ENCODE results near the gene MYO9A.
A peak's percentile ranks its signal among the peaks of the same experiment; 100 is the strongest.

The MYO9A gene

DNA sequence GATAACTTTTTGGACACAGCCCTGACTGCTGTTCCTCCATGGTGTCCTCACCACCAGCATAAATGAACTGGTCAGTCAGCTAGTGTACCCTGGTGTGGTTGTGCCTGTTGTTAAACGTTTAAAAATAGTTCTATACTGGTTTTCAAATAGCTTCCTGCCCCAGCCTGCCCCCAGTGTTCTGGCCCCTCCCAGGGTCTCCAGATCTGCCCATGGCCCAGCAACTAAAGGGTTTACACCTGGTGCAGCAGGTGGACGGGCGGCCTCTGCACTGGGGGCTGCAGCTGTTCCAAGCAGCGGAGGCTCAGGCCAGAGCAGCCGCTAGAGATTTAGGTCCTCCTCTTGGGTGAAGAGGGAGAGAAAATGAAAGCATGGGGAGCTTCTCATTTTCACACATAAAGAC is 313.7 kb downstream of the MYO9A start:
- no peak for DNase-seq (ENCODE audit: low spot score in 2 of 2)
- Histone ChIP-seq H3K9me3 (no peaks in the 10 kb centered on the region), H3K4me3 (no peak overlapping the region), H3K4me1 (no peaks in the 10 kb centered on the region; the same call in 1 of the 2 replicates), H3K36me3 (replicated peaks) (no peaks in the 10 kb centered on the region), H3K27me3 (ENCODE audit: low read depth) (no peaks in the 10 kb centered on the region)
- in situ Hi-C loops (cut with MboI; ENCODE audit: low sequenced_read_pairs): no loop called here

GRCh38 chr15:71802770-71803169 is 315.2 kb downstream of the MYO9A start:
- in situ Hi-C loops (cut with MboI; ENCODE audit: low sequenced_read_pairs): no loop called here
- no peaks in the 10 kb centered on the region; the same call in 1 of the 2 replicates for H3K4me1 ChIP-seq
- no peaks in the 10 kb centered on the region for H3K27me3 ChIP-seq (ENCODE audit: low read depth)
- H3K36me3 ChIP-seq (replicated peaks): no peaks in the 10 kb centered on the region
- H3K9me3 ChIP-seq: no peaks in the 10 kb centered on the region
- DNase-seq (ENCODE audit: low spot score in 2 of 2): peak; percentile 45 to 87
- no peak overlapping the region for H3K4me3 ChIP-seq

DNA sequence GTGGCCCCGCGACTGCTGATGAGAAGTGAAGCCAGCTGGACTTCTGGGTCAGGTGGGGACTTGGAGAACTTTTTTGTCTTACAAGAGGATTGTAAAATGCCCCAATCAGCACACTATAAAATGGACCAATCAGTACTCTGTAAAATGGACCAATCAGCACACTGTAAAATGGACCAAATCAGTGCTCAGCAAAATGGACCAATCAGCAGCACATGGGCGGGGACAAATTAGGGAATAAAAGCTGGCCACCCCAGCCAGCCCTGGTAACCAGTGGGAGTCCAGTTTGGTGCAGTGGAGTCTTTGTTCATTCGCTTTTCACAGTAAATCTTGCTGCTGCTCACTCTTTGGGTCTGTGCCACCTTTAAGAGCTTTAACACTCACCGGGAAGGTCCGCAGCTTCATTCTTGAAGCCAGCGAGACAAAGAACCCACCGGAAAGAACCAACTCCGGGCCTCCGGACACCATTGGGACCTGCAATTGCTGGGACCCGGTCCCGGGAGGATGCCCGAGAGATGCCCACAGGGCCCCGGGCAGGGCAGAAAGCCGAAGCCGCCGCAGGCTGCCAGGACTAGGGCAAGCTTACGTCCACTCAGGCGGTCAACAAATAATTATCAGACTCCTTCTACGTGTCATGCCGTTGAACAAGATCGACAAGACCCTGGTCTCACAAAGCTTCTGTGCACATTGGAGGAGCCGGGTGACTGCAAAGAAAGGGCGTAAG is 315.9 kb downstream of the MYO9A start:
- H3K27me3 ChIP-seq (ENCODE audit: low read depth): no peaks in the 10 kb centered on the region
- DNase-seq (ENCODE audit: low spot score in 2 of 2): no peak
- no peaks in the 10 kb centered on the region for H3K9me3 ChIP-seq
- in situ Hi-C loops (cut with MboI; ENCODE audit: low sequenced_read_pairs): no loop called here
- H3K4me1 ChIP-seq: no peaks in the 10 kb centered on the region; the same call in 1 of the 2 replicates
- H3K36me3 ChIP-seq (replicated peaks): no peaks in the 10 kb centered on the region
- H3K4me3 ChIP-seq: no peak overlapping the region

DNA sequence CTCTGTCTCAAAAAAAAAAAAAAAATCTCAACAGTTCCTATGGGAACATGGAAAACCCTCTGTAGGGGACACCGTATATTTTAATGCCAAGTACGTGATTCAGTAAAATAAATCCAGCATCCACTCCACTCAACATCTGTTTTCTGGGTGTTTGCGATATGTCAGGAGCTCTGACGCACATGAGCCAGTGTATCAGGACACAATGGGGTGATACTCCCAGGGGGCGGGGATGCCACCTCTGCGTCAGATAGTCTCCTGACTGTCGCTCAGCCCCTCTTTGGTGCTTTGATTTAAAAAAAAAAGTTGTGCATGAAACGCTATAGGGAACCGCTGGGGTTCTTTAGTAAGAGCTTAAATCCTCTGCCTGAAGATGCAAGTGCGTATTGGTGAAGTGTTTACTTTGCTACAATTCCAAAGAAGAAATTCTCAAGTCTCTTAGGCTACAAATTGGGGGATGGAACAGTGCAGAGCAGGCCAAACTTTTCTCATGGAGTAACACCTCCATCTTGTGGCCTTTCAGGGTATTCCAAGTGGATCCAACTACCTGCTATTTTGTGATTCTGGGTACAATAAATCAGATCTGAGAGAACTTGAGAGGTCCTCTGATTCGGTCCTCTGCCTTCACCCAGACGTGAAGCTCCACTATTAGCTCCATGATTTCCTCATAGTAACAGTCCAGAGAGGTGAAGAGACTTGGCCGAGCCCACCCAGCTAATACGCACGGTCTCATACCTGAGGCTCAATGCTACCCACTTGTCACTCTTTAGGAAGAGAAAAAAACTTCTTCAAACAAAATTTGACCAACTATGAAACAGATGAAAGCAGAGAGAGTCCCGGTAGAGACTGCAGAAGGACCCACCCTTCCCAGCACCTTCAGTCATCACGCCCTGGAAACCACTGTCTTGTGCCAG is 316.9 kb downstream of the MYO9A start:
- peak; percentile 81 to 90 for DNase-seq (ENCODE audit: low spot score in 2 of 2)
- in situ Hi-C loops (cut with MboI; ENCODE audit: low sequenced_read_pairs): no loop called here
- no peaks in the 10 kb centered on the region for H3K9me3 ChIP-seq
- no peak overlapping the region for H3K4me3 ChIP-seq
- no peaks in the 10 kb centered on the region for H3K36me3 ChIP-seq (replicated peaks)
- no peaks in the 10 kb centered on the region for H3K4me1 ChIP-seq
- no peaks in the 10 kb centered on the region for H3K27me3 ChIP-seq (ENCODE audit: low read depth)

DNA sequence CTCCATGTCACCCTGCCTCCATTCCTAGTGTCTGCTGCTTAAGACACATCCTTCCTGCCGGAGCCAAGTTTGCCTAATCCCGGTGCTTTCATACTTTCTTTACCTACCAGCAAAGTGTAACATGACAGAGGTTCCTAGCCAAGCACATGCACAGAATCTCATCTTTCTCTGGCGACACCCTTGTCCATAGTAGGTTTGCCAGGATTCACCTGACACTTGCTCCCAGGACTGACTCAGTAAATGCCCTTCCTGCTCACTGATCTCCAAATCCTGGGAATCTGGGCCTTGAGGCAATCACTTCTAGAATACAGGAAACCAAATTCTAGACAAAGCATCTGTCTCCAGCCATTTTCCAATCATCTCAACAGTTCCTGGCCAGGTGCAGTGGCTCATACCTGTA is 317.8 kb downstream of the MYO9A start:
- in situ Hi-C loops (cut with MboI; ENCODE audit: low sequenced_read_pairs): no loop called here
- H3K27me3 ChIP-seq (ENCODE audit: low read depth): no peaks in the 10 kb centered on the region
- no peaks in the 10 kb centered on the region for H3K9me3 ChIP-seq
- H3K4me1 ChIP-seq: no peaks in the 10 kb centered on the region
- DNase-seq (ENCODE audit: low spot score in 2 of 2): no peak
- no peak overlapping the region for H3K4me3 ChIP-seq
- H3K36me3 ChIP-seq (replicated peaks): no peaks in the 10 kb centered on the region

DNA sequence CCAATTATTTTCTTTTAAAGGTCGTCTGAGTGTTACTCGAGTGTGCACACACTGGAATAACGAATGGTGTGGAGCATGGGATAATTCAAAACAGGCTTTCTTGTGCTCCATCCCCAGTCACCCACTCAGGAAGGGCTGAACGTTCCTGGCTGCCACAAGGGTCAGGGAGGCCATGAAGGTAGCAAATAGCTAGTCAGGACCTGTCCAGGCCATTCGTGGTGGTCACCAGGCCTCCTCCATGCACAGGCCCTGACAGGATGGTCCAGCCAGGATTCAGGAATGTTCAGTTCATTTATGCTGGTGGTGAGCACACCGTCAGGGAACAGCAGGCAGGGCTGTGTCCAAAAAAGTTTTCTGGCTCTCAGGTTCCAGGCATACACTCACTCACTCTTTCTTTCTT is 319.3 kb downstream of the MYO9A start:
- in situ Hi-C loops (cut with MboI; ENCODE audit: low sequenced_read_pairs): no loop called here
- Histone ChIP-seq H3K36me3 (replicated peaks) (no peaks in the 10 kb centered on the region), H3K4me1 (no peaks in the 10 kb centered on the region), H3K27me3 (ENCODE audit: low read depth) (no peaks in the 10 kb centered on the region), H3K9me3 (no peaks in the 10 kb centered on the region), H3K4me3 (no peak overlapping the region)
- DNase-seq (ENCODE audit: low spot score in 2 of 2): no peak

DNA sequence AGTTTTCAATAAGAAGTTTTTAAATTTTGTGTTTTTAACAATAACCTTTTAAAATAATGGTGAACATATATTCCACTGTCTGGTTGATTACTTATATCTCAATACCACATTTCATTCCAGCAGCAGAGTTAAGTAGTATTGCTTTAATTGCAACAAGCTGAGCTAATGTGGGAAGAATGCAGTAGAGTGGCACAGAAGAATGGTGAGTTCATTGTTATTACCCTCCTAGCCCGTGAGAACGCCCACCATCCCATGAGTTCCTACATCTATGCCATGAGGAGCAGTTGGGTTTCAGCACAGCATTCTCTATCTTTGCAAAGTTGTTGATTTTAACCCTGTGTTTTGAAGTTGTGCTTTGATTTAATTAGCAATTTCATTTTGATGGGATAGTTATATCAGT is 325.4 kb downstream of the MYO9A start:
- H3K9me3 ChIP-seq: no peaks in the 10 kb centered on the region
- H3K4me1 ChIP-seq: no peaks in the 10 kb centered on the region
- DNase-seq (ENCODE audit: low spot score in 2 of 2): no peak
- H3K36me3 ChIP-seq (replicated peaks): no peaks in the 10 kb centered on the region
- no peaks in the 10 kb centered on the region for H3K27me3 ChIP-seq (ENCODE audit: low read depth)
- H3K4me3 ChIP-seq: no peak overlapping the region
- in situ Hi-C loops (cut with MboI; ENCODE audit: low sequenced_read_pairs): no loop called here

DNA sequence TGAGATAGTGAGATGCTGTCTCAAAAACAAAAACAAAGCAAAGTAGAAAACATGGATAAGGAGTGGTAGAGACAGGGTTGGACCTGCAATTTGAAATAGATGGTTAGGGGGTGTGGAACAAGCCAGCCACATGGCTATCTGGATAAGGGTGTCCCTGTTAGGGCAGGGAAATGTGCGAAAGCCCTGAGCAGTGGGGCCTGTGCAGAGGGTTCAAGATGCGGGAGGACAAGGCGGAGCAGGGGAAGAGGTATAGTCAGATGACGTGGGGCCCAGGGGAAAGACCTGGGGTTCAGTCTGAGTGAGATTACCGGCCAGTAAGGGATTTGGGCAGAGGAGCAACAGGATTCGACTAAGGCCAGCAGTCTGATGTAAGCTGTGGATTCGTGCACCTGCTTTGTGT is 326.0 kb downstream of the MYO9A start:
- no peaks in the 10 kb centered on the region for H3K36me3 ChIP-seq (replicated peaks)
- in situ Hi-C loops (cut with MboI; ENCODE audit: low sequenced_read_pairs): no loop called here
- no peaks in the 10 kb centered on the region for H3K27me3 ChIP-seq (ENCODE audit: low read depth)
- no peaks in the 10 kb centered on the region for H3K4me1 ChIP-seq
- no peak overlapping the region for H3K4me3 ChIP-seq
- no peaks in the 10 kb centered on the region for H3K9me3 ChIP-seq
- DNase-seq (ENCODE audit: low spot score in 2 of 2): no peak

DNA sequence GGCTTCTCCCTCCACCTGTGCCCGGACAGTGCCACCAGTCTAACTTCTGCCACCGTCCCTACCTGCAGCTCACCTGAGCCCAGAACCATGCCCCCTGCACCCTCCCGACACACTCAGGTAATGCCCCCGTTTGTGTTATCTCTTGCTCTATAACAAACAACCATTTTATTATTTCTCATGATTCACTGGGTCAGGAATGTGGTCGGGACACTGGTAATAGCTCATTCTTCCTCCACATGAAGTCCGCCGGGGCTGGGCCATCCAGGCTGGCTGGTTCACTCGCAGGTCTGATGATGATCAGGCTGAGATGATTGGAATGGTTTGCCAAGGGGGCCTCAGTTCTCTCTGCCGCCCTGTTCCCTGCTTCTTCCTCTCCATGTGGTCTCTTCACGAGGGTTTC is 327.9 kb downstream of the MYO9A start:
- Histone ChIP-seq H3K4me3 (no peak overlapping the region), H3K4me1 (no peaks in the 10 kb centered on the region), H3K27me3 (ENCODE audit: low read depth) (no peaks in the 10 kb centered on the region), H3K36me3 (replicated peaks) (no peaks in the 10 kb centered on the region), H3K9me3 (no peaks in the 10 kb centered on the region)
- DNase-seq (ENCODE audit: low spot score in 2 of 2): peak in 1 of 2 experiments; percentile 7
- in situ Hi-C loops (cut with MboI; ENCODE audit: low sequenced_read_pairs): no loop called here

DNA sequence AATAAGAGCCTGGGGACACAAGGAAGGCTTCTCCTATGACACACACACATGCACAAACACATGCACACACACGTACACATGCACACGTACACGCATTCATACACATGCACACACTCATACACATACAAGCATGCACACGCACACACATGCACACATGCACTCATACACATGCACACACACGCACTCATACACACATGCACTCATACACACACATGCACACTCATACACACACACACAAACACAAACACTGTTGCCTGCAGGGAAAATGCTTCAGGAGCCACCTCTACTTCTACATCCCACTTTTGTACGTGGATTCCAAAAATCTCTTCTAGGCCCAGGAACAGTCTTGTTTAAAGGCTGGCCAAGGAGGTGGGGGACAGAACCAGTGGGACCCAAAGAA is 328.3 kb downstream of the MYO9A start:
- H3K9me3 ChIP-seq: no peaks in the 10 kb centered on the region
- no peaks in the 10 kb centered on the region for H3K27me3 ChIP-seq (ENCODE audit: low read depth)
- H3K4me1 ChIP-seq: no peaks in the 10 kb centered on the region
- H3K36me3 ChIP-seq (replicated peaks): no peaks in the 10 kb centered on the region
- no peak overlapping the region for H3K4me3 ChIP-seq
- in situ Hi-C loops (cut with MboI; ENCODE audit: low sequenced_read_pairs): no loop called here
- DNase-seq (ENCODE audit: low spot score in 2 of 2): no peak

GRCh38 chr15:71788646-71789579 is 329.0 kb downstream of the MYO9A start:
- no peak overlapping the region for H3K4me3 ChIP-seq
- H3K27me3 ChIP-seq (ENCODE audit: low read depth): no peaks in the 10 kb centered on the region
- H3K4me1 ChIP-seq: no peaks in the 10 kb centered on the region
- H3K9me3 ChIP-seq: no peaks in the 10 kb centered on the region
- peak in 1 of 2 experiments; percentile 4 for DNase-seq (ENCODE audit: low spot score in 2 of 2)
- no peaks in the 10 kb centered on the region for H3K36me3 ChIP-seq (replicated peaks)
- in situ Hi-C loops (cut with MboI; ENCODE audit: low sequenced_read_pairs): no loop called here

- Histone ChIP-seq H3K4me3 (no peak overlapping the region), H3K9me3 (no peaks in the 10 kb centered on the region), H3K4me1 (no peaks in the 10 kb centered on the region), H3K36me3 (replicated peaks) (no peaks in the 10 kb centered on the region), H3K27me3 (ENCODE audit: low read depth) (no peaks in the 10 kb centered on the region)
- DNase-seq (ENCODE audit: low spot score in 2 of 2): peak in 1 of 2 experiments; percentile 7
- in situ Hi-C loops (cut with MboI; ENCODE audit: low sequenced_read_pairs): no loop called here
Measured at GRCh38 chr15:71786673-71787072, 331.3 kb downstream of the MYO9A start.

DNA sequence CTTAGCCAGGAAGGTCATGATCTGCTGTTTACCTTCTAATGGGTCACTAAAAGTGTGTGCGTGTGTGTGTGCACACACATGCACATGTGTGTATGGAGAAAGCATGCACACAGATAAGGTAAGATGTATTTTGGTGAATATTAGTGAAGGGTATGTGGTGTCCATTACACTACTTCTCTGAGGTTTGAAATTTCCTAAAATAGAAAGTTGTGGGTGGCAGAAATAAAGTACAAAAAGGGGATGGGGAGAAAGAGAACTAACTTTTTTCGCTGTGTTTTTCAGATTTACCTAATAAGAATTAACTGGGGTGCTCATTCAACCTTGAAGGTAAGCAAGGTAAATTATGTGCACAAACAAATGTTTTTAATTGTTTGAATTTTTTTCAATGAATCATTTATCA is 332.0 kb downstream of the MYO9A start:
- DNase-seq (ENCODE audit: low spot score in 2 of 2): no peak
- no peak overlapping the region for H3K4me3 ChIP-seq
- no peaks in the 10 kb centered on the region for H3K27me3 ChIP-seq (ENCODE audit: low read depth)
- no peaks in the 10 kb centered on the region for H3K36me3 ChIP-seq (replicated peaks)
- in situ Hi-C loops (cut with MboI; ENCODE audit: low sequenced_read_pairs): no loop called here
- H3K4me1 ChIP-seq: no peaks in the 10 kb centered on the region
- no peaks in the 10 kb centered on the region for H3K9me3 ChIP-seq

Data from HAP-1 (cell line).